SK-N-SH treated with all-trans-retinoic acid at 6 μM for 48 hours (cell line): ENCODE data around the gene WNT5A.

Source experiments
- BACH2 ChIP-seq: fragments of 250-450 bp; sonication (Bioruptor Pico); IDR thresholded peaks from 2 replicates; pipeline ENCODE4 v1.9.0; 2021; ENCODE audit warnings: mild to moderate bottlenecking, borderline replicate concordance
- CSDC2 ChIP-seq: fragments of 250-450 bp; sonication (Bioruptor Pico); IDR thresholded peaks from 2 replicates; pipeline ENCODE4 v1.5.0; 2020; ENCODE audit warnings: mild to moderate bottlenecking, moderate library complexity
- CSRNP3 ChIP-seq: fragments of 250-450 bp; sonication (Bioruptor Pico); IDR thresholded peaks from 2 replicates; pipeline ENCODE4 v1.5.1; 2021; ENCODE audit warnings: mild to moderate bottlenecking, moderate library complexity
- OSR1 ChIP-seq: fragments of 250-450 bp; sonication (Bioruptor Pico); IDR thresholded peaks from 2 replicates; pipeline ENCODE4 v1.8.0; 2022; ENCODE audit warnings: moderate library complexity, mild to moderate bottlenecking, inconsistent platforms
- POU6F1 ChIP-seq: fragments of 250-450 bp; sonication (Bioruptor Pico); IDR thresholded peaks from 2 replicates; pipeline ENCODE4 v1.8.0; 2021; ENCODE audit warnings: low read depth, mild to moderate bottlenecking, moderate library complexity, borderline replicate concordance
- ZC3H10 ChIP-seq: fragments of 250-450 bp; sonication (Bioruptor Pico); IDR thresholded peaks from 2 replicates; pipeline ENCODE4 v1.5.1; 2021; ENCODE audit warnings: mild to moderate bottlenecking, moderate library complexity
- ZFP30 ChIP-seq: fragments of 450-650 bp; formaldehyde crosslinking; IDR thresholded peaks from 2 replicates; pipeline ENCODE4 v1.5.0; 2022; ENCODE audit warnings: mild to moderate bottlenecking, moderate library complexity
- ZNF8 ChIP-seq: fragments of 450-650 bp; formaldehyde crosslinking; IDR thresholded peaks from 2 replicates; pipeline ENCODE4 v1.5.0; 2020; ENCODE audit warnings: mild to moderate bottlenecking, moderate library complexity

GRCh38 chr3:55487381-55488241, 505 bp upstream of the WNT5A start:
- no peak for TF ChIP-seq CSDC2 (CRISPR knock-in tag)
- TF ChIP-seq POU6F1 (CRISPR knock-in tag): no peak
- TF ChIP-seq ZC3H10 (CRISPR knock-in tag): no peak
- no peak for TF ChIP-seq ZFP30
- TF ChIP-seq OSR1: no peak
- no peak for TF ChIP-seq BACH2
- no peak for TF ChIP-seq ZNF8
- no peak for TF ChIP-seq CSRNP3
